Vagina (tissue), 2 donors: ENCODE results near the gene LTBP4. TPM values are rescaled to one million over a fixed set of nuclear protein-coding genes. Genes with fewer than 3 reads are reported as not detected.
A peak's percentile ranks its signal among the peaks of the same experiment; 100 is the strongest.
"Not testable (repeated sequence)": the region's sequence is repeated elsewhere in the genome, so short reads cannot be mapped to it uniquely, and the experiment has no call there.

Experiments
- DNase-seq, 2 donors: peaks; one replicate each; pipeline ENCODE4 v3.0.0-alpha.2; 2017; ENCODE audit errors: extremely low spot score in 2 of 2
- H3K27ac ChIP-seq: fragments of 200-600 bp; sonication (generic); one replicate; pipeline ENCODE4 v1.5.1; 2019
- H3K27me3 ChIP-seq: fragments of 200-600 bp; sonication (generic); one replicate; pipeline ENCODE4 v1.5.1; 2019
- H3K36me3 ChIP-seq, 2 donors: fragments of 200-600 bp; sonication (generic); one replicate each; pipeline ENCODE4 v1.5.1; 2017 to 2019
- H3K4me1 ChIP-seq: fragments of 200-600 bp; sonication (generic); one replicate; pipeline ENCODE4 v1.5.1; 2019
- H3K4me3 ChIP-seq, 2 donors: fragments of 200-600 bp; sonication (generic); 1 replicate in 1 of 2; 2 replicates in 1 of 2; pipeline ENCODE4 v1.5.1; 2016 to 2019
- H3K9me3 ChIP-seq: fragments of 200-600 bp; sonication (generic); one replicate; pipeline ENCODE4 v1.5.1; 2019
- POLR2A ChIP-seq, 2 donors: fragments of 450-650 bp; IDR thresholded peaks; one replicate each; pipeline ENCODE4 v1.6.1; 2017; ENCODE audit warnings: antibody characterized with exemption in 2 of 2, mild to moderate bottlenecking in 2 of 2, moderate library complexity in 2 of 2
- POLR2AphosphoS5 ChIP-seq, 2 donors: sonication (generic); formaldehyde crosslinking; IDR thresholded peaks; one replicate each; pipeline ENCODE4 v1.9.0; 2017; ENCODE audit warnings: antibody characterized with exemption in 2 of 2, mild to moderate bottlenecking in 2 of 2, low read depth in 1 of 2; ENCODE audit not compliant: insufficient read depth in 1 of 2
- intact Hi-C: fragments of 100-400 bp; cut with DNase I; formaldehyde crosslinking; loops from one replicate; pipeline ENCODE4 v1.15.1; 2023
- total RNA-seq: library from RNA; depleted of rRNA; stranded (reverse); fragments of >200 nt; gene quantifications from one replicate; pipeline ENCODE4 v1.2.3, GENCODE V29; 2016
- TF ChIP-seq, protein P1 (sequence below), 3 experiments: fragments of 450-650 bp in 2 of 3; fragments of 200-600 bp in 1 of 3; sonication (generic) in 1 of 3; IDR thresholded peaks; one replicate each; pipeline ENCODE4 v1.5.1; 2017 to 2019; ENCODE audit warnings: antibody characterized with exemption in 3 of 3, mild to moderate bottlenecking in 2 of 3, moderate library complexity in 2 of 3

The LTBP4 gene
- total RNA-seq, 1 donor from 2014 or later = 983 TPM

DNA sequence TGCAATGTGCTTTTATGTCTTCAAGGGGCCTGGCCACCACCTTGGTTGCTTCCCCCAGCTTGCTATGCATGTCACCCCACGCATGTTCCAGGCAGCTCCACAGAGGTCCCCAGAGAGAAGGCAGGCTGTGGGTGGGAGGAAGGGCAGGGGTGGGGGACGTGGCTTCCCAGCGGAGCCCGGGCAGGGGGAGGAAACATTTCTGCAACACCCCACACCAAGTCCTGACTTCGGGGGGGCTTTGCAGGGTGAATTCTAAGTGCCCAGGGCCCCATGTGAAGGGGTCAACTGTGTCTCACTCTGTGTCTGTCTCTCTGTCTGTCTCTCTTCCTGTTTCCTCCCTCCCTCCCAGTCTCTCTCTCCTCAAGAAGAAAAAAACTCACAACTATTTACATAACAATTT lies 39.6 kb downstream of the LTBP4 start:
- intact Hi-C loops = no loop called here
- TF ChIP-seq, protein P1, sequence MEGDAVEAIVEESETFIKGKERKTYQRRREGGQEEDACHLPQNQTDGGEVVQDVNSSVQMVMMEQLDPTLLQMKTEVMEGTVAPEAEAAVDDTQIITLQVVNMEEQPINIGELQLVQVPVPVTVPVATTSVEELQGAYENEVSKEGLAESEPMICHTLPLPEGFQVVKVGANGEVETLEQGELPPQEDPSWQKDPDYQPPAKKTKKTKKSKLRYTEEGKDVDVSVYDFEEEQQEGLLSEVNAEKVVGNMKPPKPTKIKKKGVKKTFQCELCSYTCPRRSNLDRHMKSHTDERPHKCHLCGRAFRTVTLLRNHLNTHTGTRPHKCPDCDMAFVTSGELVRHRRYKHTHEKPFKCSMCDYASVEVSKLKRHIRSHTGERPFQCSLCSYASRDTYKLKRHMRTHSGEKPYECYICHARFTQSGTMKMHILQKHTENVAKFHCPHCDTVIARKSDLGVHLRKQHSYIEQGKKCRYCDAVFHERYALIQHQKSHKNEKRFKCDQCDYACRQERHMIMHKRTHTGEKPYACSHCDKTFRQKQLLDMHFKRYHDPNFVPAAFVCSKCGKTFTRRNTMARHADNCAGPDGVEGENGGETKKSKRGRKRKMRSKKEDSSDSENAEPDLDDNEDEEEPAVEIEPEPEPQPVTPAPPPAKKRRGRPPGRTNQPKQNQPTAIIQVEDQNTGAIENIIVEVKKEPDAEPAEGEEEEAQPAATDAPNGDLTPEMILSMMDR (IDR thresholded peaks at IDR 0.05) = no peak
- TF ChIP-seq POLR2A (IDR thresholded peaks at IDR 0.05) (no peak), POLR2AphosphoS5 (IDR thresholded peaks at IDR 0.05; ENCODE audit: insufficient read depth in 1 of 2, low read depth in 1 of 2) (no peak)
- no peak overlapping the region for H3K4me3 ChIP-seq
- H3K27me3 ChIP-seq = no peaks in the 10 kb centered on the region
- peak overlapping the region; percentile 54 for H3K27ac ChIP-seq
- no peak for DNase-seq
- H3K36me3 ChIP-seq = no peaks in the 10 kb centered on the region
- H3K4me1 ChIP-seq = peaks cover 27% of the 10 kb centered on the region
- H3K9me3 ChIP-seq = no peaks in the 10 kb centered on the region

DNA sequence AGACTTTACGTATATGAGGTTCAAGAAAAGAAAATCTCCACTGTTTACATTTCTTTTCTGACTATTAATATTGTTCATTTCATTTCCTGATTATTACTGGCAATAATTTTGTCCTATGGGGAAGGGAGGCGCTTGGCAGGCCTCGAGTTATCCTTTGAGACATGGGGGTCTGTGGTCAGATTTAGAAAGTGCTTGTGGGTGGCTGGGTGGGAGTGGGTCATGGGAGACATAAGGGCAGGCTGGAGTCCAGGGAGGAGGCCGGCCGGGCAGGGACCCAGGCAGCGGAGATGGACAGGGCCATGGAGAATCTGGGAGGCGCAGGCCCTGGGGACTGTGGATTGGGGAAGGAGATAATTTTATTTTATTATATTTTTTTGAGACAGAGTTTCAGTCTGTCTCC lies 40.1 kb downstream of the LTBP4 start:
- Histone ChIP-seq H3K4me1 (peaks cover 28% of the 10 kb centered on the region), H3K36me3 (no peaks in the 10 kb centered on the region), H3K27ac (peak overlapping the region; percentile 54), H3K9me3 (no peaks in the 10 kb centered on the region), H3K27me3 (no peaks in the 10 kb centered on the region), H3K4me3 (no peak overlapping the region)
- intact Hi-C loops = no loop called here
- DNase-seq = no peak
- TF ChIP-seq POLR2A (IDR thresholded peaks at IDR 0.05) (no peak), POLR2AphosphoS5 (IDR thresholded peaks at IDR 0.05; ENCODE audit: insufficient read depth in 1 of 2, low read depth in 1 of 2) (no peak)
- TF ChIP-seq, protein P1 (IDR thresholded peaks at IDR 0.05) = no peak

DNA sequence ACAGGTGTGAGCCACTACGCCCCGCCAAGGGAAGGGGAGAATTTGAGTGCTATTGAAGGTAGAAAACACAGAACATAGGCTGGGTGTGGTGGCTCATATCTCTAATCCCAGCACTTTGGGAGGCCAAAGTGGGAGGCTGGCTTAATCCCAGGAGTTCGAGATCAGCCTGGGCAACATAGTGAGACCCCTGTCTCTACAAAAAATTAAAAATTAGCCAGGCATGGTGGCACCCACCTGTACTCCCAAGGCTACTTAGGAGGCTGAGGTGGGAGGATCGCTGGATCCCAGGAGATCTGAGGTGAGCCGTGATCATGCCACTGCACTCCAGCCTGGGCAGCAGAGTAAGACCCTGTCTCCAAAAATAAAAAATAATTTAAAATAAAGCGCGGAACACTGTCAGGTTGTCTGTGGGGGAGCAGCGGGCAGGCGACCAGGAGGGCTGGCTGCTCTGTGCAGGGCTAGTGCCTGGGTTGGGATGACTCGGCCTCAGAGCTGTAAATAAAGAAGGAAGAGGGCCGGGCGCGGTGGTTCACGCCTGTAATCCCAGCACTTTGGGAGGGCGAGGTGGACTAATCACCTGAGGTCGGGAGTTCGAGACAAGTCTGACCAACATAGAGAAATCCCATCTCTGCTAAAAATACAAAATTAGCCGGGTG lies 41.0 kb downstream of the LTBP4 start:
- no peak for TF ChIP-seq POLR2A (IDR thresholded peaks at IDR 0.05)
- TF ChIP-seq, protein P1 (IDR thresholded peaks at IDR 0.05) = no peak
- TF ChIP-seq POLR2AphosphoS5 (IDR thresholded peaks at IDR 0.05; ENCODE audit: insufficient read depth in 1 of 2, low read depth in 1 of 2) = no peak
- H3K36me3 ChIP-seq = no peaks in the 10 kb centered on the region
- H3K9me3 ChIP-seq = no peaks in the 10 kb centered on the region
- H3K27ac ChIP-seq = peak overlapping the region; percentile 54
- DNase-seq = no peak
- H3K27me3 ChIP-seq = no peaks in the 10 kb centered on the region
- H3K4me3 ChIP-seq = no peak overlapping the region
- intact Hi-C loops = no loop called here
- H3K4me1 ChIP-seq = peaks cover 35% of the 10 kb centered on the region

DNA sequence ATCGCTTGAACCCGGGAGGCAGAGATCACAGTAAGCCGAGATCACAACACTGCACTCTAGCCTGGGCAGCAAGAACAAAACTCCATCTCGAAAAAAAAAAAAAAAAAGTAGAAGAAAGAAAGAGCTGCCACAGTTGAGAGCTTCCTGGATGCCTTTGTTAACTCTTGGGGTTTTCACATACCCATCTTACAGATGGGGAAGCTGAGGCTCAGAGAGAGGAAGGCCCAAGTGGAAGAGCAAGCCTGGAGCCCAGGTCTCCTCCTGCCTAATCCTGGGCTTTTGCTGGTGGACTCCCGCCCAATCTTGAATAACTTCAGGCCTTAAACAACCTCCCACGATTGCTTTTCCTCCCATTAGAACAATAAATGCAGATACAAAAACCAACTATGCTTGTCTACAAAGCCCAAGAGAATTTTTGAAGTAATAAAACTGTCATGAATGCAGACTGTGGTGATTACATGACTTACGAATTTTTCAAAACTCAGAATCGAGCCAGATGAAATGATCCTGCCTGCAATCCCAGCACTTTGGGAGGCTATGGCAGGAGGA lies 41.7 kb downstream of the LTBP4 start:
- no peak for TF ChIP-seq POLR2A (IDR thresholded peaks at IDR 0.05)
- TF ChIP-seq POLR2AphosphoS5 (IDR thresholded peaks at IDR 0.05; ENCODE audit: insufficient read depth in 1 of 2, low read depth in 1 of 2) = peak in 1 of 2 donors; percentile 19
- Histone ChIP-seq H3K27ac (peak overlapping the region; percentile 54), H3K4me1 (peaks cover 35% of the 10 kb centered on the region), H3K4me3 (no peak overlapping the region), H3K9me3 (no peaks in the 10 kb centered on the region), H3K27me3 (no peaks in the 10 kb centered on the region), H3K36me3 (no peaks in the 10 kb centered on the region)
- intact Hi-C loops = no loop called here
- DNase-seq = no peak

DNA sequence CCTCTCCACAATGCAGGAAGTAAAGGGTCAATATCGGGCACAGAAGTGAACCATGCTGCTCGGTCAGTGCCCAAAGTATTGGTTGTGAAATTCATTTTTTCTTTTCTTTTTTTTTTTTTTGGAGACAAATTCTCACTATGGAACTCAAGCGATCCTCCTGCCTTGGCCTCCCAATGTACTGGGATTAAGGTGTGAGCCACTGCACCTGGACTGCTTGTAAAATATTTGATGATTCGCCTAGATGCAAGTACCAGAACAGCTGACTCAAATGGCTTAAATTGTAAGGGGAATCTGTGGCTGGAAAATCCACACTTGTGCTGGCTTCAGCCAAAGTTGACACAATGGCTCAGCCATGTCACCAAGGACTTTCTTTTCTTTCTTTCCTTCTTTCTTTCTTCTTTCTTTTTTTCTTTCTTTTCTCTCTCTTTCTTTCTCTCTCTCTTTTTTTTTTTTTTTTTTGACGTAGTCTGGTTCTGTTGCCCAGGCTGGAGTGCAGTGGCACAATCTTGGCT lies 45.6 kb downstream of the LTBP4 start:
- no peak overlapping the region for H3K4me3 ChIP-seq
- no peak for TF ChIP-seq POLR2AphosphoS5 (IDR thresholded peaks at IDR 0.05; ENCODE audit: insufficient read depth in 1 of 2, low read depth in 1 of 2)
- TF ChIP-seq POLR2A (IDR thresholded peaks at IDR 0.05) = no peak
- TF ChIP-seq, protein P1 (IDR thresholded peaks at IDR 0.05) = no peak
- intact Hi-C loops = no loop called here
- H3K27me3 ChIP-seq = no peaks in the 10 kb centered on the region
- H3K9me3 ChIP-seq = no peaks in the 10 kb centered on the region
- no peaks in the 10 kb centered on the region for H3K36me3 ChIP-seq
- H3K27ac ChIP-seq = peak overlapping the region; percentile 86
- no peak for DNase-seq
- H3K4me1 ChIP-seq = peaks cover 37% of the 10 kb centered on the region

DNA sequence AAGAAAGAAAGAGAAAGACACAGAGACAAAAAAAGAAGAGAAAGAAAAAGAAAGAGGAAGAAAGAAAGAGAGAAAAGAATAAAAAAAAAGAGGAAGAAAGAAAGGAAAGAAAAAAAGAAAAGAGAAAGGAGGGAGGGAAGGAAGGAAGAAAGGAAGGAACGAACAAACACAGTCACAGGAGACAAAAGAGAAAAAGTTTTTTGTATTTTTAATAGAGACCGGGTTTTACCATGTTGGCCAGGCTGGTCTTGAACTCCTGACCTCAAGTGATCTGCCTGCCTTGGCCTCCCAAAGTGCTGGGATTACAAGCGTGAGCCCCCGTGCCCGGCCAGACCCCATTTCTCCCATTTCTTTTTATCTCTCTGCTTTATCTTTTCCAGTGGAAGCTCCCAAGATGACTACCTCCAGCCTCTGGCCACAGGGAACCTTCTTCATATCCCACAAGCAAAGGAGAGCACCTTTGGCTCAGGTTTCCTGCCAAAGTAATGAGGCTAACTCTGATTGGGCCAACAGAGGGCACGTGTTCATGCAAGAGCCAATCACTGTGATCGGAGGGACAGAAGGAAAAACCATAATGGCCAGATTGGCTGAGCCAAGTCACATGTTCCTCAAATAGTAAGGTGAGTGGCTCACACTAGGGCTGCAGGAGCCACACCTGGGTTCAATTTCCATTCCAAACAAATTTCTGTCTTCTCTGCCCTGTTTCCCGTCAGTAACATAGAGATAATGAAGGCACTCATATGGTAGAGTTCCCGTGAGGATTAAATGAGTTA lies 48.9 kb downstream of the LTBP4 start:
- not testable (repeated sequence) for DNase-seq, H3K4me3 ChIP-seq
- peaks cover 35% of the 10 kb centered on the region for H3K4me1 ChIP-seq

More for the DNA sequence above, 48.9 kb downstream of the LTBP4 start:
- peak overlapping the region; percentile 71 for H3K27ac ChIP-seq
- H3K9me3 ChIP-seq, intact Hi-C loops, H3K36me3 ChIP-seq, H3K27me3 ChIP-seq: not testable (repeated sequence)
